ENCODE results near the gene MAB21L1. TPM values are rescaled to one million over a fixed set of nuclear protein-coding genes. Genes with fewer than 3 reads are reported as not detected.

The MAB21L1 gene
- total RNA-seq, 1 experiment from 2014 or later, result not detected

DNA sequence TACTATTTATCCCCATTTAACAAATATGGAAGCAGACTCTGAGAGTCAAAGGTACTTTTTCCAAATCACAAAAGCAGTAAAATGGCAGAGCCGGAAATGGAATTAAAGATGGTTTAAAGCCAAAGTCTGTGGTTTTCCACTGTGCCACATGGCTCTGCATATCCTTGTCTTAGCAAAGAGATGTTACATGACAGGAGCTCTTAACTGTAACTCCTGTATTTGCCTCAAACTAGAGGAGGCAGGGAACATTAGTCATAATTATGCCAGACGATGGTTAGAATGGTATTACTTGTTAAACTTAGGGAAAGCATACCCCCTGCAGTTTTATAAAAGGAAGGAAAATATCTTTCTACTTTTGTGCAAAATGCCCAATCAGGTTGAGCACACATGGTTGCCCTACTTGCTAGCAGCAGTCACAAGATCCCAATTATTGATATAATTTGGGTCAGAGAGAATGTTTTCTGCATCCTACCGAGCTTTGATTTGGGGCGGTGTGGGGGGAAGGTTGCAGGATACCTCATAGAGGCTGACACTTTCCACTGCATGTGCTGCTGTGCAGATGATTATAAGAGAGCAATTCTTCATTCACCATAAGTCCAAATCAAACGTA is 42.0 kb upstream of the MAB21L1 start:
- TF ChIP-seq, protein P1, sequence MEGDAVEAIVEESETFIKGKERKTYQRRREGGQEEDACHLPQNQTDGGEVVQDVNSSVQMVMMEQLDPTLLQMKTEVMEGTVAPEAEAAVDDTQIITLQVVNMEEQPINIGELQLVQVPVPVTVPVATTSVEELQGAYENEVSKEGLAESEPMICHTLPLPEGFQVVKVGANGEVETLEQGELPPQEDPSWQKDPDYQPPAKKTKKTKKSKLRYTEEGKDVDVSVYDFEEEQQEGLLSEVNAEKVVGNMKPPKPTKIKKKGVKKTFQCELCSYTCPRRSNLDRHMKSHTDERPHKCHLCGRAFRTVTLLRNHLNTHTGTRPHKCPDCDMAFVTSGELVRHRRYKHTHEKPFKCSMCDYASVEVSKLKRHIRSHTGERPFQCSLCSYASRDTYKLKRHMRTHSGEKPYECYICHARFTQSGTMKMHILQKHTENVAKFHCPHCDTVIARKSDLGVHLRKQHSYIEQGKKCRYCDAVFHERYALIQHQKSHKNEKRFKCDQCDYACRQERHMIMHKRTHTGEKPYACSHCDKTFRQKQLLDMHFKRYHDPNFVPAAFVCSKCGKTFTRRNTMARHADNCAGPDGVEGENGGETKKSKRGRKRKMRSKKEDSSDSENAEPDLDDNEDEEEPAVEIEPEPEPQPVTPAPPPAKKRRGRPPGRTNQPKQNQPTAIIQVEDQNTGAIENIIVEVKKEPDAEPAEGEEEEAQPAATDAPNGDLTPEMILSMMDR (conservative IDR thresholded peaks at IDR 0.05), result no peak
- no peaks in the 10 kb centered on the region for H3K27me3 Mint-ChIP-seq (ENCODE audit: low read depth)
- WGBS (ENCODE audit: extremely low coverage, insufficient read length, low lambda C conversion rate), result no CpG with 5 or more reads among the region's 5 CpGs

More for the DNA sequence above, 42.0 kb upstream of the MAB21L1 start:
- Histone ChIP-seq H3K56ac (ENCODE audit: insufficient read length, low read depth, low read length) (no peak overlapping the region), H3K4me2 (ENCODE audit: insufficient read depth, insufficient read length, low read length) (no peak overlapping the region), H3T11ph (ENCODE audit: low read length) (no peak overlapping the region), H4K91ac (ENCODE audit: insufficient read length, low read depth, low read length) (no peak overlapping the region), H2BK120ac (ENCODE audit: low read depth, low read length, poor library complexity, severe bottlenecking) (no peak overlapping the region), H2AFZ (ENCODE audit: low read length) (no peak overlapping the region), H3K9me3 (ENCODE audit: control insufficient read depth, low read depth, low read length) (no peaks in the 10 kb centered on the region), H3K4ac (ENCODE audit: low read depth, low read length) (no peak overlapping the region), H3K9ac (ENCODE audit: extremely low read depth, insufficient read length, low read length) (no peak overlapping the region), H3K79me1 (ENCODE audit: insufficient read depth, low read depth, low read length, poor library complexity, severe bottlenecking) (no peaks in the 10 kb centered on the region), H4K5ac (ENCODE audit: insufficient read length, low read depth, low read length) (no peak overlapping the region), H3K4me1 (ENCODE audit: insufficient read depth, low read length) (peaks cover 7% of the 10 kb centered on the region; the same call in 1 of the 2 replicates), H3K14ac (ENCODE audit: insufficient read depth, low read length) (no peak overlapping the region), H4K8ac (replicated peaks; ENCODE audit: insufficient read length, low read depth, low read length) (no peak overlapping the region), H3K79me2 (ENCODE audit: insufficient read depth, low read length) (no peaks in the 10 kb centered on the region), H3K27me3 (ENCODE audit: insufficient read depth, low read length) (no peaks in the 10 kb centered on the region), H2BK5ac (ENCODE audit: insufficient read length, low read length) (no peak overlapping the region), H3K23me2 (ENCODE audit: insufficient read length, low read depth, low read length, poor library complexity, severe bottlenecking) (no peaks in the 10 kb centered on the region), H2BK15ac (ENCODE audit: low read depth, low read length) (no peak overlapping the region), H2BK12ac (ENCODE audit: insufficient read length, low read depth, low read length) (no peak overlapping the region), H4K20me1 (ENCODE audit: control insufficient read depth, insufficient read depth, insufficient read length) (no peaks in the 10 kb centered on the region), H3K23ac (ENCODE audit: insufficient read length, low read depth, low read length) (no peak overlapping the region), H3K18ac (ENCODE audit: insufficient read length, low read depth, low read length) (no peak overlapping the region), H2BK20ac (ENCODE audit: low read depth, low read length, poor library complexity, severe bottlenecking) (no peak overlapping the region), H3K27ac (ENCODE audit: insufficient read length, low read depth, low read length) (no peak overlapping the region), H2AK5ac (ENCODE audit: insufficient read length, low read length) (no peak overlapping the region)
- H3K4me3 Mint-ChIP-seq, result no peak overlapping the region
- DNase-seq, result no peak
- H3K36me3 Mint-ChIP-seq (ENCODE audit: insufficient read depth in 1 of 3, low read depth in 3 of 3), result peaks cover 0 to 6% (median 4%) of the 10 kb centered on the region in 3 experiments; a peak in 4 of 7 replicates
- H3K27ac Mint-ChIP-seq, result no peak overlapping the region
- H3K4me1 Mint-ChIP-seq, result peaks cover 10 to 11% of the 10 kb centered on the region in 2 experiments
- peaks cover 0 to 3% of the 10 kb centered on the region in 2 experiments; a peak in 2 of 5 replicates for H3K9me3 Mint-ChIP-seq

Data from H9 (cell line).